Uterus (tissue), 2 donors: ENCODE measurements around the gene FAM78A.

Experiments used
- CTCF ChIP-seq, 4 experiments: fragments of 200-600 bp in 2 of 4; fragments of 450-650 bp in 2 of 4; sonication (generic) in 2 of 4; IDR thresholded peaks; one replicate each; pipeline ENCODE4 v1.5.1; 2016 to 2019; ENCODE audit warnings: antibody characterized with exemption in 4 of 4, mild to moderate bottlenecking in 2 of 4, moderate library complexity in 1 of 4
- POLR2A ChIP-seq, 2 donors: fragments of 450-650 bp; IDR thresholded peaks; one replicate each; pipeline ENCODE4 v1.6.1; 2016; ENCODE audit warnings: antibody characterized with exemption in 2 of 2, mild to moderate bottlenecking in 1 of 2, moderate library complexity in 1 of 2

- TF ChIP-seq POLR2A (IDR thresholded peaks at IDR 0.05) (no peak), CTCF (IDR thresholded peaks at IDR 0.05) (no peak)
These were observed 1.5 kb downstream of the FAM78A start for GRCh38 chr9:131274674-131275331.
